KOPT-K1 (cell line): ENCODE measurements around the gene PACS1.
A peak's percentile ranks its signal among the peaks of the same experiment; 100 is the strongest.

ENCODE experiments used
- H3K27ac ChIP-seq: fragments of 200-600 bp; sonication (generic); 2 replicates; pipeline ENCODE4 v1.5.1; 2016; ENCODE audit warnings: antibody characterized with exemption, mild to moderate bottlenecking, low read depth, low read length; ENCODE audit not compliant: poor library complexity, severe bottlenecking
- H3K36me3 ChIP-seq: fragments of 200-600 bp; sonication (generic); 2 replicates; pipeline ENCODE4 v1.5.1; 2017; ENCODE audit warnings: antibody characterized with exemption, mild to moderate bottlenecking, low read length, moderate library complexity; ENCODE audit not compliant: insufficient read depth
- H3K9me3 ChIP-seq: fragments of 200-600 bp; sonication (generic); 2 replicates; pipeline ENCODE4 v1.5.1; 2017; ENCODE audit warnings: antibody characterized with exemption, low read length, mild to moderate bottlenecking; ENCODE audit not compliant: insufficient read depth, poor library complexity, severe bottlenecking

PACS1 gene

DNA sequence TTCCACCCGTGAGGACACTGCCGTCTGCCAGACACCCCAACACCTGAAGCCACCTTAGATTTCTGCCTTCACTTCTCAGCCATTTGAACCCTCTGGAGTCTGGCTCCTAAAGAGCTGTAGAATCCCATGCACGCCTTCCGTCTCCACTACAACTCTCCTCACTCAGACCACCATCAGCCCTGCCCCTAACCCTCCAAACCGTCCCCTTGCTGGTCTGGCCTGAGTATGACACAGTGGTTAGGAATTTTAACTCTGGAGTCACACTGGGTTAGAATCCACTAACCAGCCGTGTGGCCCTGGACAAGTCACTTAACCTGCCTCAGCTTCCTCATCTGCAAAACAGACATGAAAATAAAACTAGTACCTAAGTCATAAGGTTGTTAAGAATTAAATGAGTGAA, 210.9 kb downstream of the PACS1 start:
- Histone ChIP-seq H3K36me3 (peaks cover 19% of the 10 kb centered on the region; the same call in 1 of the 2 replicates), H3K27ac (no peak overlapping the region)

DNA sequence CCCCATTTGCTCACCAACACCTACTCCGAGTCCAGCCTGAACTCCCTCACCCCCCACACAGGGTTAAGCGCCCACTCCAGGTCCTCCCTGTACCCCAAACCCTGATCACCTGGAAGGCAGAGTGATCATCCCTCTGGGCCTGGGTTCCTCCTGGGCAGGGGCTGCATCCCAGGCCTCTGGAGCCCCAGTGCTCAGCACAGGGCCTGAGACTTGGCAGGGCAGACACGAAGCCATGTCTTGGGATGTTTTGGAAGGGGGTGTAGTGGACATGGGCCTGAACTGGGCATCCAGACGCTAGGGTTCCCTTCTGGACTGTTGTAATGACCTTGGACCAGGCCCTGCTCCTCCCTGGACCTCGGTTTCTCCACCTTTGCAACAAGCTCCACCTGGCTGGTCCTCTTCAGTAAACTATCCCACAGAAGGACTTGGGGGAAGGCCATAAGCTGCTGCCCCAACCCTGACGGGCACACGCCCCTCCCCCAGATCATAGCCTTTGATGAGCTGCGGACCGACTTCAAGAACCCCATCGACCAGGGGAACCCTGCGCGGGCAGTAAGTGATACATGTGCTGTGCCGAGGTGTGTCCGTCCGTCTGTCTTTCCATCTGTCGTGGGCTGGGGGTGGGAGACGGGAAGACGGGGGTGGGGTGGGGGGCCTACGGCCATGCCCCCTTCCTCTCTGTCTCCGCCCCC, 211.8 kb downstream of the PACS1 start:
- H3K9me3 ChIP-seq, result no peaks in the 10 kb centered on the region
- H3K27ac ChIP-seq, result no peak overlapping the region
- peaks cover 13% of the 10 kb centered on the region; the same call in 1 of the 2 replicates for H3K36me3 ChIP-seq

More for the DNA sequence above, 210.9 kb downstream of the PACS1 start:
- H3K9me3 ChIP-seq, result no peaks in the 10 kb centered on the region

DNA sequence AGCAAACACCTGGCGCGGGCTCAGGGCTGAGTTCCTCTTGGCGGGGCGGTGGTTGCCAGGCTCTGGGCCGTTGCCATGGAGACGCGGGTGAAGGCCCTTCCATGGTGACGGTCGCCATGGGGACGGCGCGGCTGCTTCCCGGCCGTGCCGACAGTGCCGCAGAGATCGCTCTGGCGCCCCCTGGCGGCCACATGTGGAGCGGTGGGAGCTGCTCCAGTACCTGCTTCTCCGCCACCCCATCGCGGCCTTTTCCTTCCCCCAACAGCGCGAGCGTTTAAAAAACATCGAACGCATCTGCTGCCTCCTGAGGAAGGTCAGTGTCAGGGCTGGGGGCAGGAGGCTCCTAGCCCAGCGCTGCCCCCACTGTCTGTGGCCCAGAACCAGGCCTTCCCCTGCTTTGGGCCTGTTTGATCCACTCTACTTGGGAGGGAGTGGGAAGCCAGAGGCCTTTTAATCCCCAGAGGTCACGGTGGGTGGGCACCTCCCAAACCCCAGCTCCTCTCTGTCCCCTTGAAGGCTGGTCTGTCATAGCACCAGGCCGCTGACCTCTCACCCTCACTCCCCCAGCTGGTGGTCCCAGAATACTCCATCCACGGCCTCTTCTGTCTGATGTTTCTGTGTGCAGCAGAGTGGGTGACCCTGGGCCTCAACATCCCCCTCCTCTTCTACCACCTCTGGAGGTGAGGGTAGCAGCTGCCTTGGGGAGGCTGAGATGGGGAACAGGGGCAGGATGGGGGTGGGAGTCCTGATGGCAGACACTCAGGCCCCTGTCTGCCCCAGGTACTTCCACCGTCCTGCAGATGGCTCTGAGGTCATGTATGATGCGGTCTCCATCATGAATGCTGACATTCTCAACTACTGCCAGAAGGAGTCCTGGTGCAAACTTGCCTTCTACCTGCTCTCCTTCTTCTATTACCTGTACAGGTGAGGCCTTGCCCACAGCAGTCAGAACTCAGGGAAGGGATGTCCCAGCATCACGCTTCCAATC, 212.7 kb downstream of the PACS1 start:
- H3K9me3 ChIP-seq, result no peaks in the 10 kb centered on the region
- no peak overlapping the region for H3K27ac ChIP-seq
- peaks cover 13% of the 10 kb centered on the region; the same call in 1 of the 2 replicates for H3K36me3 ChIP-seq

- no peak overlapping the region for H3K27ac ChIP-seq
- H3K36me3 ChIP-seq, result peaks cover 13% of the 10 kb centered on the region; the same call in 1 of the 2 replicates
- H3K9me3 ChIP-seq, result no peaks in the 10 kb centered on the region
These were observed 213.5 kb downstream of the PACS1 start for GRCh38 chr11:66283461-66284105.

GRCh38 chr11:66284526-66285078, 214.5 kb downstream of the PACS1 start:
- H3K9me3 ChIP-seq, result no peaks in the 10 kb centered on the region
- H3K36me3 ChIP-seq, result peaks cover 13% of the 10 kb centered on the region; the same call in 1 of the 2 replicates
- no peak overlapping the region for H3K27ac ChIP-seq

- Histone ChIP-seq H3K9me3 (no peaks in the 10 kb centered on the region), H3K36me3 (peaks cover 13% of the 10 kb centered on the region; the same call in 1 of the 2 replicates), H3K27ac (no peak overlapping the region)
These were observed 215.3 kb downstream of the PACS1 start for GRCh38 chr11:66285250-66285947.

GRCh38 chr11:66286699-66287098, 216.6 kb downstream of the PACS1 start:
- Histone ChIP-seq H3K36me3 (peaks cover 13% of the 10 kb centered on the region; the same call in 1 of the 2 replicates), H3K27ac (no peak overlapping the region), H3K9me3 (no peaks in the 10 kb centered on the region)

- H3K9me3 ChIP-seq, result no peaks in the 10 kb centered on the region
- peak overlapping the region; percentile 69 for H3K27ac ChIP-seq
These were observed 217.3 kb downstream of the PACS1 start for GRCh38 chr11:66287211-66287888.

GRCh38 chr11:66287889-66288670, 218.0 kb downstream of the PACS1 start:
- peaks cover 13% of the 10 kb centered on the region; the same call in 1 of the 2 replicates for H3K36me3 ChIP-seq
- H3K9me3 ChIP-seq, result no peaks in the 10 kb centered on the region
- peak overlapping the region; percentile 69 for H3K27ac ChIP-seq

More at GRCh38 chr11:66287211-66287888, 217.3 kb downstream of the PACS1 start:
- H3K36me3 ChIP-seq, result peaks cover 13% of the 10 kb centered on the region; the same call in 1 of the 2 replicates

- peaks cover 13% of the 10 kb centered on the region; the same call in 1 of the 2 replicates for H3K36me3 ChIP-seq
- H3K27ac ChIP-seq, result peak within 1 kb of the TSS; percentile 69
- H3K9me3 ChIP-seq, result no peaks in the 10 kb centered on the region
These were observed 218.8 kb downstream of the PACS1 start, which contains the start of gene YIF1A for GRCh38 chr11:66288671-66289547. Gene YIF1A (minus strand): TSS chr11:66289143. CDS start chr11:66288985, 158 bp downstream.

GRCh38 chr11:66289548-66290329, 219.7 kb downstream of the PACS1 start:
- no peaks in the 10 kb centered on the region for H3K9me3 ChIP-seq
- peaks cover 8% of the 10 kb centered on the region; the same call in 1 of the 2 replicates for H3K36me3 ChIP-seq
- H3K27ac ChIP-seq, result peak overlapping the region; percentile 39

DNA sequence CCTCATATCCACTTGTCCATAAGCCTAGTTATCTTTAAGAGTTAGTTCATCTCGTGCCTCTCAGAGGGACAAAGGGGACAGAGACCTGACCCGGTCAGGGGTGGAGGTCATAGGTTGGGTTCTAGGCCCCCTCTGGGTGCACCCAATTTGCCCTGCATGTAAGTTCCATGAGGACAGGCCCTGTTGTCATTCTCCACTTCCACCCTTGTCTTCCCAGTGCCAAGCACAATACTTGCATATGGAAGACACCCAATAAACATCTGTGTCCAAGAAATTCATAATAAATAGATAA, 220.2 kb downstream of the PACS1 start:
- Histone ChIP-seq H3K36me3 (peaks cover 3% of the 10 kb centered on the region; the same call in 1 of the 2 replicates), H3K27ac (no peak overlapping the region), H3K9me3 (no peaks in the 10 kb centered on the region)
